A673 (cell line): Measurements from ENCODE around the gene NIP7.

ENCODE experiments used
- EZH2 ChIP-seq: fragments of 200-600 bp; sonication (generic); IDR thresholded peaks from 2 replicates; pipeline ENCODE4 v1.6.1; 2017; ENCODE audit warnings: borderline replicate concordance, low read depth, mild to moderate bottlenecking, mixed read lengths, antibody characterized with exemption, low read length; ENCODE audit not compliant: poor library complexity, severe bottlenecking
- TF ChIP-seq, protein P1 (sequence below): fragments of 300-800, 200-600 bp; sonication (generic); conservative IDR thresholded peaks from 2 replicates; pipeline ENCODE4 v1.5.1; 2017; ENCODE audit warnings: low read depth, mild to moderate bottlenecking, antibody characterized with exemption, low read length, moderate library complexity, mixed read lengths

DNA sequence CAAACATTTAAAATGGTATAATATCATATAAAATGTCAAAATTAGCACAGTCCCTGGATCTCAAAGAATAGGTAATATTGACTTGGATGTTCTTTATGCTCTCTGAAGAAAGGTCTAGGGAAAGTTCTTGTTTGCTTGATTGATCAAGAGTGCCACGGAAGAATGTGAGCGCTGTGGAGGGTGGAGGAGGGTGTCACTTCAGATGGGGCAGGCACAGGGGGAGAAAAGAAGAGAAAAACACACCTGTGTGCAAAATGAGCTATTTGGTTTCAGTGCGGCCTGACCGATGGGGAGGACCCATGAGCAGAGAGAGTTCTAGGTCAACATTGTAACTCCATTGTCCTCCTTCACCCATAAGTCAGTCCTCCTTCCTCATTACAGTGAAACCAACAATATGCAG lies 37.3 kb upstream of the NIP7 start:
- TF ChIP-seq EZH2 = no peak
- TF ChIP-seq, protein P1, sequence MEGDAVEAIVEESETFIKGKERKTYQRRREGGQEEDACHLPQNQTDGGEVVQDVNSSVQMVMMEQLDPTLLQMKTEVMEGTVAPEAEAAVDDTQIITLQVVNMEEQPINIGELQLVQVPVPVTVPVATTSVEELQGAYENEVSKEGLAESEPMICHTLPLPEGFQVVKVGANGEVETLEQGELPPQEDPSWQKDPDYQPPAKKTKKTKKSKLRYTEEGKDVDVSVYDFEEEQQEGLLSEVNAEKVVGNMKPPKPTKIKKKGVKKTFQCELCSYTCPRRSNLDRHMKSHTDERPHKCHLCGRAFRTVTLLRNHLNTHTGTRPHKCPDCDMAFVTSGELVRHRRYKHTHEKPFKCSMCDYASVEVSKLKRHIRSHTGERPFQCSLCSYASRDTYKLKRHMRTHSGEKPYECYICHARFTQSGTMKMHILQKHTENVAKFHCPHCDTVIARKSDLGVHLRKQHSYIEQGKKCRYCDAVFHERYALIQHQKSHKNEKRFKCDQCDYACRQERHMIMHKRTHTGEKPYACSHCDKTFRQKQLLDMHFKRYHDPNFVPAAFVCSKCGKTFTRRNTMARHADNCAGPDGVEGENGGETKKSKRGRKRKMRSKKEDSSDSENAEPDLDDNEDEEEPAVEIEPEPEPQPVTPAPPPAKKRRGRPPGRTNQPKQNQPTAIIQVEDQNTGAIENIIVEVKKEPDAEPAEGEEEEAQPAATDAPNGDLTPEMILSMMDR = no peak
